Panc1 (cell line): Measurements from ENCODE around the gene GLRX. TPM values are rescaled to one million over a fixed set of nuclear protein-coding genes. Genes with fewer than 3 reads are reported as not detected.

Source experiments
- ATAC-seq: fragments of 200-7000 bp; cut with Tn5 transposase; 2 replicates; pipeline ENCODE4 v1.9.1; 2020; ENCODE audit warnings: mild to moderate bottlenecking, moderate library complexity
- BruUV-seq: library from RNA; stranded (reverse); fragments of 400-500 nt; replicated peaks from 2 replicates; lab custom pipeline; 2021; lab: Mats Ljungman, UMichigan
- CTCF ChIA-PET: fragments of 300-600 bp; sonication (Branson Sonifier 250); formaldehyde crosslinking; loops from one replicate; lab custom pipeline; 2022; ENCODE audit warnings: antibody characterized with exemption; lab: Charles Lee
- POLR2A ChIA-PET: fragments of 300-600 bp; sonication (Branson Sonifier 250); formaldehyde crosslinking; loops from one replicate; lab custom pipeline; 2022; ENCODE audit warnings: antibody characterized with exemption; lab: Charles Lee
- DNase-seq: peaks from one replicate; pipeline ENCODE4 v3.0.0-alpha.2; 2010; ENCODE audit warnings: low read depth, low spot score
- H3K27ac ChIP-seq: 2 replicates; pipeline ENCODE4 v1.5.1; 2011; ENCODE audit warnings: mild to moderate bottlenecking, low read length, inconsistent platforms
- H3K27me3 ChIP-seq: fragments of 200-500 bp; sonication (Bioruptor generic); 2 replicates; pipeline ENCODE4 v1.6.0; 2014; ENCODE audit warnings: low read length, inconsistent platforms; ENCODE audit not compliant: control insufficient read depth, insufficient read depth
- H3K36me3 ChIP-seq: fragments of 200-500 bp; sonication (Bioruptor generic); 2 replicates; pipeline ENCODE4 v1.5.1; 2014; ENCODE audit warnings: inconsistent platforms, mild to moderate bottlenecking, low read length, moderate library complexity; ENCODE audit not compliant: control insufficient read depth, insufficient read depth
- H3K4me1 ChIP-seq: 2 replicates; pipeline ENCODE4 v1.5.1; 2011; ENCODE audit warnings: inconsistent platforms, mild to moderate bottlenecking, low read length, moderate library complexity; ENCODE audit not compliant: control insufficient read depth, insufficient read depth
- H3K4me3 ChIP-seq, 2 experiments: 2 replicates each; pipeline ENCODE4 v1.5.1; 2011 to 2012; ENCODE audit warnings: low read depth in 2 of 2, low read length in 2 of 2, mild to moderate bottlenecking in 2 of 2, inconsistent platforms in 1 of 2, moderate library complexity in 1 of 2
- H3K9me3 ChIP-seq: fragments of 200-500 bp; sonication (Bioruptor generic); 2 replicates; pipeline ENCODE4 v1.5.1; 2014; ENCODE audit warnings: low read depth, mild to moderate bottlenecking, inconsistent platforms, low read length, moderate library complexity; ENCODE audit not compliant: control insufficient read depth, insufficient read depth
- POLR2AphosphoS5 ChIP-seq: IDR thresholded peaks from 2 replicates; pipeline ENCODE4 v1.6.1; 2012; ENCODE audit warnings: mild to moderate bottlenecking, low read depth, low read length, moderate library complexity
- REST ChIP-seq, 2 experiments: IDR thresholded peaks; 2 replicates each; pipeline ENCODE4 v1.6.1; 2011 to 2012; ENCODE audit warnings: low read depth in 2 of 2, control low read depth in 1 of 2, low read length in 1 of 2, mild to moderate bottlenecking in 1 of 2, moderate library complexity in 1 of 2; ENCODE audit not compliant: insufficient read depth in 1 of 2
- SIN3A ChIP-seq: IDR thresholded peaks from 2 replicates; pipeline ENCODE4 v1.6.1; 2012; ENCODE audit warnings: low read depth, mild to moderate bottlenecking, low read length, moderate library complexity, borderline replicate concordance; ENCODE audit not compliant: insufficient read depth
- TCF7L2 ChIP-seq: IDR thresholded peaks from 2 replicates; pipeline ENCODE4 v1.6.1; 2011; ENCODE audit warnings: mild to moderate bottlenecking, low read depth, low read length, inconsistent platforms
- in situ Hi-C: cut with HindIII; loops from 2 replicates; pipeline ENCODE4 v1.10.0; 2016; ENCODE audit warnings: low sequenced_read_pairs, low pct_unique_long_range_greater_than_20kb
- intact Hi-C: fragments of 100-400 bp; cut with micrococcal nuclease; formaldehyde crosslinking; loops from one replicate; pipeline ENCODE4 v1.10.0; 2022; ENCODE audit not compliant: unreplicated experiment
- total RNA-seq: library from RNA; stranded (reverse); gene quantifications from one replicate; pipeline ENCODE4 v1.2.1, GENCODE V29; 2021; ENCODE audit not compliant: unreplicated experiment
- TF ChIP-seq, protein P1 (sequence below): fragments of 450-650 bp; IDR thresholded peaks from 2 replicates; pipeline ENCODE4 v1.5.1; 2017; ENCODE audit warnings: mild to moderate bottlenecking

Gene GLRX
- total RNA-seq, 1 experiment from 2014 or later: 5.8 TPM

GRCh38 chr5:95779611-95780010 lies 42.9 kb downstream of the GLRX start:
- Histone ChIP-seq H3K27me3 (no peaks in the 10 kb centered on the region), H3K4me3 (no peak overlapping the region), H3K36me3 (peaks cover 9% of the 10 kb centered on the region; the same call in 1 of the 2 replicates), H3K4me1 (no peaks in the 10 kb centered on the region), H3K9me3 (no peaks in the 10 kb centered on the region), H3K27ac (no peak overlapping the region)
- no peak for DNase-seq
- BruUV-seq: no TSS peak
- in situ Hi-C loops (no loop called here), intact Hi-C loops (no loop called here)
- ChIA-PET POLR2A (no interaction called here), CTCF (no interaction called here)
- no peak for ATAC-seq
- TF ChIP-seq REST (IDR thresholded peaks at IDR 0.05; ENCODE audit: insufficient read depth in 1 of 2, low read depth in 2 of 2, low read length in 1 of 2): no peak
- TF ChIP-seq SIN3A: no peak
- no peak for TF ChIP-seq POLR2AphosphoS5
- TF ChIP-seq TCF7L2: no peak
- TF ChIP-seq, protein P1, sequence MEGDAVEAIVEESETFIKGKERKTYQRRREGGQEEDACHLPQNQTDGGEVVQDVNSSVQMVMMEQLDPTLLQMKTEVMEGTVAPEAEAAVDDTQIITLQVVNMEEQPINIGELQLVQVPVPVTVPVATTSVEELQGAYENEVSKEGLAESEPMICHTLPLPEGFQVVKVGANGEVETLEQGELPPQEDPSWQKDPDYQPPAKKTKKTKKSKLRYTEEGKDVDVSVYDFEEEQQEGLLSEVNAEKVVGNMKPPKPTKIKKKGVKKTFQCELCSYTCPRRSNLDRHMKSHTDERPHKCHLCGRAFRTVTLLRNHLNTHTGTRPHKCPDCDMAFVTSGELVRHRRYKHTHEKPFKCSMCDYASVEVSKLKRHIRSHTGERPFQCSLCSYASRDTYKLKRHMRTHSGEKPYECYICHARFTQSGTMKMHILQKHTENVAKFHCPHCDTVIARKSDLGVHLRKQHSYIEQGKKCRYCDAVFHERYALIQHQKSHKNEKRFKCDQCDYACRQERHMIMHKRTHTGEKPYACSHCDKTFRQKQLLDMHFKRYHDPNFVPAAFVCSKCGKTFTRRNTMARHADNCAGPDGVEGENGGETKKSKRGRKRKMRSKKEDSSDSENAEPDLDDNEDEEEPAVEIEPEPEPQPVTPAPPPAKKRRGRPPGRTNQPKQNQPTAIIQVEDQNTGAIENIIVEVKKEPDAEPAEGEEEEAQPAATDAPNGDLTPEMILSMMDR: no peak

DNA sequence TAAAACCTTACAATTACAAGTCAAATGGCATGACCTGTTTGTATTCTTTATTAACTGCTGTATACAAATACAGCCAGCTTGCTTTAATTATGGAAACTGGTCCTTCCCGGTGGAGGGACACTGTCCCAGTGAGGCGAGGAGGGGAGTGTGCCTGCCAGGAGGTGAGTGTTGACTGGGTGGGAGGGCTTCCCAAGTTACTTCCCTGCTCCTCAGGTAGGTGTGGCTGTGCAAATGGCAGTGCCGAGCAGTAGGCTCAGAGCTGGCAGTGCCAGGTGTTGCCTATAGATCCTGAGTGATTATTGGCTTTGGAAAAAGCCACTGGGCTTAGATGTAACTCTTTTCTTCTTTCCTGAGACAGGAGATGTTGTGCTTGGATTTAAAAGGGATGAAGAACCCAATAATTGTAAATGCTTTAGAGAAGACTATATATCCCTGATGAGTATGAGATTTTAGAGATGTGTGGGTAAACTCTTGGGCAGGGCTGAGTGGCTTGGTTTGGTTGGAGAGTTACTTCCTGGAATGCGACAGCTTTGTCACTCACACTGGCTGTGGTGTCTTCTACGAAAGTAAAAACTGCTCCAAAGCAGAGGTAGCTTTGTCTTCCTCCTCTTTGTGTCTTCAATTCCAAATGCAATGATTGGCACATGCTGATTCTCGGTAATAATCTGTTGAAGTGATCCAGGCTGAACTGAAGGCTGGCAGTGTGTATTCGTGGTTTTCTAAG lies 43.7 kb downstream of the GLRX start:
- no peak for DNase-seq
- intact Hi-C loops: no loop called here
- in situ Hi-C loops: no loop called here
- no TSS peak for BruUV-seq
- no peaks in the 10 kb centered on the region for H3K4me1 ChIP-seq
- ATAC-seq: no peak
- CTCF ChIA-PET: interaction anchor here (0.7 kb wide), 1 partner anchor 284 kb away, joined by 6 read pairs; no protein-coding TSS in a partner anchor
- no peak overlapping the region for H3K4me3 ChIP-seq
- H3K27ac ChIP-seq: no peak overlapping the region
- H3K27me3 ChIP-seq: no peaks in the 10 kb centered on the region
- peaks cover 5% of the 10 kb centered on the region; the same call in 1 of the 2 replicates for H3K36me3 ChIP-seq
- POLR2A ChIA-PET: no interaction called here
- no peak for TF ChIP-seq TCF7L2
- TF ChIP-seq POLR2AphosphoS5: no peak
- no peak for TF ChIP-seq SIN3A
- TF ChIP-seq REST (IDR thresholded peaks at IDR 0.05; ENCODE audit: insufficient read depth in 1 of 2, low read depth in 2 of 2, low read length in 1 of 2): no peak
- TF ChIP-seq, protein P1: no peak
- no peaks in the 10 kb centered on the region for H3K9me3 ChIP-seq
